Neural cell (in vitro differentiated cells): Measurements from ENCODE around the gene DPYD.

Source experiments
- EP300 ChIP-seq: fragments of 450-650 bp; conservative IDR thresholded peaks from 2 replicates; pipeline ENCODE4 v1.6.1; 2014; ENCODE audit warnings: antibody characterized with exemption, mild to moderate bottlenecking, moderate library complexity; ENCODE audit not compliant: poor library complexity, severe bottlenecking
- EZH2 ChIP-seq: fragments of 200-600, 300-800 bp; shearing (Covaris generic), sonication (generic); IDR thresholded peaks from 2 replicates; pipeline ENCODE4 v1.6.1; 2014; ENCODE audit warnings: antibody characterized with exemption, low read length, borderline replicate concordance, mild to moderate bottlenecking; ENCODE audit not compliant: insufficient read depth, poor library complexity, severe bottlenecking
- MXI1 ChIP-seq: fragments of 450-650 bp; conservative IDR thresholded peaks from 2 replicates; pipeline ENCODE4 v1.6.1; 2014; ENCODE audit warnings: antibody characterized with exemption, mild to moderate bottlenecking; ENCODE audit not compliant: poor library complexity, severe bottlenecking
- POLR2AphosphoS5 ChIP-seq: IDR thresholded peaks from 2 replicates; pipeline ENCODE4 v1.6.1; 2012
- RAD21 ChIP-seq: fragments of 450-650 bp; conservative IDR thresholded peaks from 2 replicates; pipeline ENCODE4 v1.6.1; 2014; ENCODE audit warnings: antibody characterized with exemption, mild to moderate bottlenecking, moderate library complexity
- SMC3 ChIP-seq: fragments of 450-650 bp; conservative IDR thresholded peaks from 2 replicates; pipeline ENCODE4 v1.6.1; 2014; ENCODE audit warnings: antibody characterized with exemption, mild to moderate bottlenecking, moderate library complexity; ENCODE audit not compliant: poor library complexity
- TAF1 ChIP-seq: IDR thresholded peaks from 2 replicates; pipeline ENCODE4 v1.6.1; 2012; ENCODE audit warnings: low read depth
- TF ChIP-seq, protein P1 (sequence below): fragments of 450-650 bp; IDR thresholded peaks from 2 replicates; pipeline ENCODE4 v1.5.1; 2014; ENCODE audit warnings: antibody characterized with exemption, mild to moderate bottlenecking, moderate library complexity; ENCODE audit not compliant: poor library complexity, severe bottlenecking
- TF ChIP-seq, protein P2 (sequence below): IDR thresholded peaks from 2 replicates; pipeline ENCODE4 v1.6.1; 2012; ENCODE audit warnings: borderline replicate concordance

DNA sequence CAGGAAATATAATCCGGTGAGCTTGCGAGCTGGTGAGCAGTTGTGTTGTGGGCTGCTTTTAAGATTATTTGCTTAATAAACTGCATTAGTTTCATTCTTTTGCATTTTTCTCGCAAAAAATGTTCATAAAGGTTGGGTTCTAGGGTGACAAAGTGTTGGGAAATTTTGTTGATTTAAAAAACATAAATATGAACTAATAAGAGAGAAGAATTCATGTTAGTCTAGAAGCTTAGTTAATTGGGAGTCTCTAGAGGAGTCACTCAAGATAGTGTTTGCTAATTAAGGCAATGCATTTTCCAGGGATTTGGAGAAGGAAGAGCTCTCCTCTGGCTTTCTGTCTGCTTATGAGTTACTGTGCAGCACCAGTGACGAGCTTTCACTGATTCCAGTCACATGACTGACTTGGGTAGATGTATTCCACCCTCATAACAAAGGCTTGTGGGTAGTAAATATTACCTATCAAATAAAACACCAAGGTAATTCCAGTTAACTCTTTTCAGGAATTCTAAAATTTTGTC is 782.3 kb downstream of the DPYD start:
- TF ChIP-seq, protein P1, sequence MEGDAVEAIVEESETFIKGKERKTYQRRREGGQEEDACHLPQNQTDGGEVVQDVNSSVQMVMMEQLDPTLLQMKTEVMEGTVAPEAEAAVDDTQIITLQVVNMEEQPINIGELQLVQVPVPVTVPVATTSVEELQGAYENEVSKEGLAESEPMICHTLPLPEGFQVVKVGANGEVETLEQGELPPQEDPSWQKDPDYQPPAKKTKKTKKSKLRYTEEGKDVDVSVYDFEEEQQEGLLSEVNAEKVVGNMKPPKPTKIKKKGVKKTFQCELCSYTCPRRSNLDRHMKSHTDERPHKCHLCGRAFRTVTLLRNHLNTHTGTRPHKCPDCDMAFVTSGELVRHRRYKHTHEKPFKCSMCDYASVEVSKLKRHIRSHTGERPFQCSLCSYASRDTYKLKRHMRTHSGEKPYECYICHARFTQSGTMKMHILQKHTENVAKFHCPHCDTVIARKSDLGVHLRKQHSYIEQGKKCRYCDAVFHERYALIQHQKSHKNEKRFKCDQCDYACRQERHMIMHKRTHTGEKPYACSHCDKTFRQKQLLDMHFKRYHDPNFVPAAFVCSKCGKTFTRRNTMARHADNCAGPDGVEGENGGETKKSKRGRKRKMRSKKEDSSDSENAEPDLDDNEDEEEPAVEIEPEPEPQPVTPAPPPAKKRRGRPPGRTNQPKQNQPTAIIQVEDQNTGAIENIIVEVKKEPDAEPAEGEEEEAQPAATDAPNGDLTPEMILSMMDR: peak; percentile 22
- TF ChIP-seq EP300 (no peak), EZH2 (no peak), RAD21 (no peak), POLR2AphosphoS5 (no peak), TAF1 (no peak), SMC3 (no peak), MXI1 (no peak)
- TF ChIP-seq, protein P2, sequence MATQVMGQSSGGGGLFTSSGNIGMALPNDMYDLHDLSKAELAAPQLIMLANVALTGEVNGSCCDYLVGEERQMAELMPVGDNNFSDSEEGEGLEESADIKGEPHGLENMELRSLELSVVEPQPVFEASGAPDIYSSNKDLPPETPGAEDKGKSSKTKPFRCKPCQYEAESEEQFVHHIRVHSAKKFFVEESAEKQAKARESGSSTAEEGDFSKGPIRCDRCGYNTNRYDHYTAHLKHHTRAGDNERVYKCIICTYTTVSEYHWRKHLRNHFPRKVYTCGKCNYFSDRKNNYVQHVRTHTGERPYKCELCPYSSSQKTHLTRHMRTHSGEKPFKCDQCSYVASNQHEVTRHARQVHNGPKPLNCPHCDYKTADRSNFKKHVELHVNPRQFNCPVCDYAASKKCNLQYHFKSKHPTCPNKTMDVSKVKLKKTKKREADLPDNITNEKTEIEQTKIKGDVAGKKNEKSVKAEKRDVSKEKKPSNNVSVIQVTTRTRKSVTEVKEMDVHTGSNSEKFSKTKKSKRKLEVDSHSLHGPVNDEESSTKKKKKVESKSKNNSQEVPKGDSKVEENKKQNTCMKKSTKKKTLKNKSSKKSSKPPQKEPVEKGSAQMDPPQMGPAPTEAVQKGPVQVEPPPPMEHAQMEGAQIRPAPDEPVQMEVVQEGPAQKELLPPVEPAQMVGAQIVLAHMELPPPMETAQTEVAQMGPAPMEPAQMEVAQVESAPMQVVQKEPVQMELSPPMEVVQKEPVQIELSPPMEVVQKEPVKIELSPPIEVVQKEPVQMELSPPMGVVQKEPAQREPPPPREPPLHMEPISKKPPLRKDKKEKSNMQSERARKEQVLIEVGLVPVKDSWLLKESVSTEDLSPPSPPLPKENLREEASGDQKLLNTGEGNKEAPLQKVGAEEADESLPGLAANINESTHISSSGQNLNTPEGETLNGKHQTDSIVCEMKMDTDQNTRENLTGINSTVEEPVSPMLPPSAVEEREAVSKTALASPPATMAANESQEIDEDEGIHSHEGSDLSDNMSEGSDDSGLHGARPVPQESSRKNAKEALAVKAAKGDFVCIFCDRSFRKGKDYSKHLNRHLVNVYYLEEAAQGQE: no peak
